HEK293T (cell line): ENCODE data around the gene KLC4.

Experiments
- BHLHE40 ChIP-seq: fragments of 450-650 bp; IDR thresholded peaks from 2 replicates; pipeline ENCODE4 v1.6.1; 2016; ENCODE audit warnings: mild to moderate bottlenecking, moderate library complexity, borderline replicate concordance
- HDGF ChIP-seq: fragments of 450-650 bp; IDR thresholded peaks from 2 replicates; pipeline ENCODE4 v1.6.1; 2017; ENCODE audit warnings: antibody characterized with exemption, borderline replicate concordance
- ZNF384 ChIP-seq: fragments of 450-650 bp; IDR thresholded peaks from 2 replicates; pipeline ENCODE4 v1.6.1; 2016

- TF ChIP-seq BHLHE40: no peak
- TF ChIP-seq HDGF: no peak
- TF ChIP-seq ZNF384: no peak
Measured at GRCh38 chr6:43037706-43038105, 21.7 kb upstream of the KLC4 start.
